ENCODE data around the gene PRKCG.

Gene PRKCG

DNA sequence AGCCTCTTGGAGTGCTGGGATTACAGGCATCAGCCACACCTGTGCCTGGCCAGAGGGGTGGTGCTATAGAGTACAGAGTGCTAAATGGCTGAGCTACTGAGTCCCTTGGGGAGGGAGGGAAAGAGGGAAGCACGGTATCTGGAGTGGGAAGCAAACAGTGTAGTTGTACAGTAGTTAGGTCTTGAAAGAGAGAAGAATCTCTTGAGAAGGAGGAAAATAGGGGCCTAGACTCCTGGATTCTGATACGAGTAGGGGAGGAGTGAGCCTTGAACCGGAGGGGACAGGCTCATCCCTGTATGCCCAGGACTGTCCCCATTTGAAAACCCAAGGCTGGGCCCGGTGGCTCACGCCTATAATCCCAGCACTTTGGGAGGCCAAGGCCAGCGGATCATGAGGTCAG is 9.2 kb upstream of the PRKCG start:
- H3K27ac ChIP-seq (ENCODE audit: low read length): no peak overlapping the region
- no peak overlapping the region for H3K4me3 ChIP-seq (ENCODE audit: low read length)
- no CpG with 5 or more reads among the region's 6 CpGs for WGBS (ENCODE audit: insufficient coverage, insufficient read length)
- peaks cover 15% of the 10 kb centered on the region for H3K36me3 ChIP-seq (ENCODE audit: control insufficient read depth, insufficient read depth, low read length)
- DNase-seq (ENCODE audit: low read depth, low spot score): no peak
- peaks cover 3% of the 10 kb centered on the region; the same call in 1 of the 2 replicates for H3K4me1 ChIP-seq (ENCODE audit: control insufficient read depth, insufficient read depth, low read length)
- no peaks in the 10 kb centered on the region for H3K27me3 ChIP-seq (ENCODE audit: control insufficient read depth, insufficient read depth, low read length)
- no peaks in the 10 kb centered on the region for H3K9me3 ChIP-seq (ENCODE audit: control insufficient read depth, insufficient read depth, low read length)

DNA sequence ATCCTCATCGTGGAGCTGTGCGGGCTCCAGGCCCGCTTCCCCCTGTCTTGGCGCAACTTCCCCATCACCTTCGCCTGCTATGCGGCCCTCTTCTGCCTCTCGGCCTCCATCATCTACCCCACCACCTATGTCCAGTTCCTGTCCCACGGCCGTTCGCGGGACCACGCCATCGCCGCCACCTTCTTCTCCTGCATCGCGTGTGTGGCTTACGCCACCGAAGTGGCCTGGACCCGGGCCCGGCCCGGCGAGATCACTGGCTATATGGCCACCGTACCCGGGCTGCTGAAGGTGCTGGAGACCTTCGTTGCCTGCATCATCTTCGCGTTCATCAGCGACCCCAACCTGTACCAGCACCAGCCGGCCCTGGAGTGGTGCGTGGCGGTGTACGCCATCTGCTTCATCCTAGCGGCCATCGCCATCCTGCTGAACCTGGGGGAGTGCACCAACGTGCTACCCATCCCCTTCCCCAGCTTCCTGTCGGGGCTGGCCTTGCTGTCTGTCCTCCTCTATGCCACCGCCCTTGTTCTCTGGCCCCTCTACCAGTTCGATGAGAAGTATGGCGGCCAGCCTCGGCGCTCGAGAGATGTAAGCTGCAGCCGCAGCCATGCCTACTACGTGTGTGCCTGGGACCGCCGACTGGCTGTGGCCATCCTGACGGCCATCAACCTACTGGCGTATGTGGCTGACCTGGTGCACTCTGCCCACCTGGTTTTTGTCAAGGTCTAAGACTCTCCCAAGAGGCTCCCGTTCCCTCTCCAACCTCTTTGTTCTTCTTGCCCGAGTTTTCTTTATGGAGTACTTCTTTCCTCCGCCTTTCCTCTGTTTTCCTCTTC is 8.0 kb upstream of the PRKCG start:
- H3K27ac ChIP-seq (ENCODE audit: low read length): no peak overlapping the region
- H3K4me3 ChIP-seq (ENCODE audit: low read length): no peak overlapping the region
- H3K4me1 ChIP-seq (ENCODE audit: control insufficient read depth, insufficient read depth, low read length): peaks cover 3% of the 10 kb centered on the region; the same call in 1 of the 2 replicates
- no peaks in the 10 kb centered on the region for H3K27me3 ChIP-seq (ENCODE audit: control insufficient read depth, insufficient read depth, low read length)
- no peaks in the 10 kb centered on the region for H3K9me3 ChIP-seq (ENCODE audit: control insufficient read depth, insufficient read depth, low read length)
- peaks cover 15% of the 10 kb centered on the region for H3K36me3 ChIP-seq (ENCODE audit: control insufficient read depth, insufficient read depth, low read length)
- WGBS (ENCODE audit: insufficient coverage, insufficient read length): no CpG with 5 or more reads among the region's 51 CpGs
- no peak for DNase-seq (ENCODE audit: low read depth, low spot score)

DNA sequence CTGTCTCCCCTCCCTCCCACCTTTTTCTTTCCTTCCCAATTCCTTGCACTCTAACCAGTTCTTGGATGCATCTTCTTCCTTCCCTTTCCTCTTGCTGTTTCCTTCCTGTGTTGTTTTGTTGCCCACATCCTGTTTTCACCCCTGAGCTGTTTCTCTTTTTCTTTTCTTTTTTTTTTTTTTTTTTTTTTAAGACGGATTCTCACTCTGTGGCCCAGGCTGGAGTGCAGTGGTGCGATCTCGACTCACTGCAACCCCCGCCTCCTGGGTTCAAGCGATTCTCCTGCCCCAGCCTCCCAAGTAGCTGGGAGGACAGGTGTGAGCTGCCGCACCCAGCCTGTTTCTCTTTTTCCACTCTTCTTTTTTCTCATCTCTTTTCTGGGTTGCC is 7.4 kb upstream of the PRKCG start:
- no peak overlapping the region for H3K27ac ChIP-seq (ENCODE audit: low read length)
- H3K4me1 ChIP-seq (ENCODE audit: control insufficient read depth, insufficient read depth, low read length): peaks cover 3% of the 10 kb centered on the region; the same call in 1 of the 2 replicates
- WGBS (ENCODE audit: insufficient coverage, insufficient read length): no CpG with 5 or more reads among the region's 6 CpGs
- no peaks in the 10 kb centered on the region for H3K27me3 ChIP-seq (ENCODE audit: control insufficient read depth, insufficient read depth, low read length)
- H3K36me3 ChIP-seq (ENCODE audit: control insufficient read depth, insufficient read depth, low read length): peaks cover 15% of the 10 kb centered on the region
- no peak for DNase-seq (ENCODE audit: low read depth, low spot score)
- no peaks in the 10 kb centered on the region for H3K9me3 ChIP-seq (ENCODE audit: control insufficient read depth, insufficient read depth, low read length)
- H3K4me3 ChIP-seq (ENCODE audit: low read length): no peak overlapping the region

DNA sequence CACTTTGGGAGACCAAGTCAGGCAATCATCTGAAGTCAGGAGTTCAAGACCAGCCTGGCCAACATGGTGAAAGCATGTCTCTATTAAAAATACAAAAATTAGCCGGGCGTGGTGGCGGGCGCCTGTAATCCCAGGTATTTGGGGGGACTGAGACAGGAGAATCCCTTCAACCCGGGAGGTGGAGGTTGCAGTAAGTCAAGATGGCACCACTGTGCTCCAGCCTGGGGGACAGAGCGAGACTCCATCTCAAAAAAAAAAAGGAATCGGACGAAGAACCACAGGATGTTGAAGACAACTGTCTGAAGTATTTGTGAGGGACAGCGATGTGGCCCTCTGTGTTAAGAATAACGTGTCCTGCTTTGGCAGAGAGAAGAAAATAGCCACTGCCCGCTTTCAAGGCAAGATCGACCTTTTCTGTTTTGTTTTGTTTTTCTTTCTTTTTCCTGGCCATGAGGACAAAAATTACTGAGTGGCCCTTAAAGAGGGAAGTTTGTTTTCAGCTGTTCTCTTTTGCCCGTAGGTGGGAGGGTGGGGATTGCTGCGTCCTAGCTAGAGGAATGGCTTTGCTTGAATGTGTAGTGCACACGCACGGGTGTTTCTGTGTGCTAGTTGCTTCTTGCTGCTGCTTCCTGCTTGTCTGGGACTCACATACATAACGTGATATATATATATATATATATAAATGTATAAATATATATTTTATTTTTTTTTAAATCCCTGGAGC is 6.2 kb upstream of the PRKCG start:
- Histone ChIP-seq H3K27ac (ENCODE audit: low read length) (no peak overlapping the region), H3K36me3 (ENCODE audit: control insufficient read depth, insufficient read depth, low read length) (peaks cover 15% of the 10 kb centered on the region), H3K9me3 (ENCODE audit: control insufficient read depth, insufficient read depth, low read length) (no peaks in the 10 kb centered on the region), H3K4me1 (ENCODE audit: control insufficient read depth, insufficient read depth, low read length) (no peaks in the 10 kb centered on the region), H3K27me3 (ENCODE audit: control insufficient read depth, insufficient read depth, low read length) (no peaks in the 10 kb centered on the region), H3K4me3 (ENCODE audit: low read length) (no peak overlapping the region)
- DNase-seq (ENCODE audit: low read depth, low spot score): no peak
- WGBS (ENCODE audit: insufficient coverage, insufficient read length): no CpG with 5 or more reads among the region's 17 CpGs

DNA sequence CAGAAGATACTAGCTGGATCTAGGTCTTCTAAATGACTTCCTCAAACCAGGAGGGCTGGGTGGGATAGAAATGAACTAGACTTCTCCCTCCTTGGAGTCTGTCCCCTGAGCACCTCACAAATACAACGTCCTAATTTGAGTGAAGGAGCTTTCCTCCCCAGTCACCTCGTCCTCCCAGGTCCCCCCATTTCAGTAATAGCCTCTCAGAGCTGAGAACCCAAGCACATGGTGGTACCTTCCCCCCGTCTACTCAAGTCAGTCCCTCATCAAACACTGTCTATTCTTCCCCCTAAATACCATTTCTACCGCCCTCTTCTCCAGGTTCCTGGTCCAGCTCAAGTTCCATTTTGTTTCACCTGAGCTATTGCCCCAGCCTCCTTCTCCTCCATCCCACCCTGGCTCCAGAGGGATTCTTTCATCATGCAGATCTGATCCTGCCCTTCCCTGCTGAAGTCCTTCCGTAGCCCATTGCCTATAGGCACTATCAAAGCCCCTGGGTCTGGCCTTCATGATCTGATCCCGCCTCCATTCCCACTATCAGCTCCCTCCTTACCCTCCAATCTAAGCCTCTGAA is 5.3 kb upstream of the PRKCG start:
- Histone ChIP-seq H3K4me1 (ENCODE audit: control insufficient read depth, insufficient read depth, low read length) (no peaks in the 10 kb centered on the region), H3K36me3 (ENCODE audit: control insufficient read depth, insufficient read depth, low read length) (peaks cover 15% of the 10 kb centered on the region), H3K27me3 (ENCODE audit: control insufficient read depth, insufficient read depth, low read length) (no peaks in the 10 kb centered on the region), H3K9me3 (ENCODE audit: control insufficient read depth, insufficient read depth, low read length) (no peaks in the 10 kb centered on the region), H3K27ac (ENCODE audit: low read length) (no peak overlapping the region), H3K4me3 (ENCODE audit: low read length) (no peak overlapping the region)
- DNase-seq (ENCODE audit: low read depth, low spot score): no peak
- no CpG with 5 or more reads among the region's 6 CpGs for WGBS (ENCODE audit: insufficient coverage, insufficient read length)

DNA sequence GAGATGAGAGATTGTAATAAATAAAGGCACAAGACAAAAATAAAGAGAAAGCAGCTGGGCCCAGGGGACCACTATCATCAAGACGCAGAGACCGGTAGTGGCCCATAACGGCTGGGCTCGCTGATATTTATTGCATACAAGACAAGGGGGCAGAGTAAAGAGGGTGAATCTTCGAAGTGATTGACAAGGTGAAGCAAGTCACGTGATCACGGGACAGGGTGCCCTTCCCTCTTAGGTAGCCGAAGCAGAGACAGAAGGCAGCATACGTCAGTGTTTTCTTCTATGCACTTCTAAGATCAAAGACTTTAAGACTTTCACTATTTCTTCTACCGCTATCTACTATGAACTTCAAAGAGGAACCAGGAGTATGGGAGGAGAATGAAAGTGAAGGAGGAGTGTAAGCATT is 4.6 kb upstream of the PRKCG start:
- Histone ChIP-seq H3K27ac (ENCODE audit: low read length) (no peak overlapping the region), H3K9me3 (ENCODE audit: control insufficient read depth, insufficient read depth, low read length) (no peaks in the 10 kb centered on the region), H3K36me3 (ENCODE audit: control insufficient read depth, insufficient read depth, low read length) (peaks cover 15% of the 10 kb centered on the region), H3K4me1 (ENCODE audit: control insufficient read depth, insufficient read depth, low read length) (no peaks in the 10 kb centered on the region), H3K27me3 (ENCODE audit: control insufficient read depth, insufficient read depth, low read length) (no peaks in the 10 kb centered on the region), H3K4me3 (ENCODE audit: low read length) (no peak overlapping the region)
- DNase-seq (ENCODE audit: low read depth, low spot score): no peak
- no CpG with 5 or more reads among the region's 10 CpGs for WGBS (ENCODE audit: insufficient coverage, insufficient read length)

DNA sequence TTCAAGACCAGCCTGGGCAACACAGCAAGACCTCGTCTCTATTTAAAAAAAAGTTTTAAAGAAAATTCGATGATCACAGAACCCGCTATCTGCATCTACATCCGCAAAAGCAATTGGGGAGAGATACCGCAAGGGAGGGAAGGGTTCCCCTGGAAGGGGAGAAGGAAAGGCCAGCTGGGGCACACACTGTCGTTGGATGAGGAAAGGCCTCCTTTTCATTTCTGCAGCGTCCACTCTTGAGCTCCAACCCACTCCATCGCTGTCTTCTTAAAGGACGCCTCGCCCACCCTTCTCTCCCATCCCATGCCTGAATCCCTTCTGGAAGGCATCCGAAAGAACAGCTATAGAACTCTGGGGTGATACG is 3.2 kb upstream of the PRKCG start:
- Histone ChIP-seq H3K4me3 (ENCODE audit: low read length) (peak overlapping the region; percentile 44; the same call in 1 of the 2 replicates), H3K4me1 (ENCODE audit: control insufficient read depth, insufficient read depth, low read length) (no peaks in the 10 kb centered on the region), H3K27ac (ENCODE audit: low read length) (no peak overlapping the region), H3K36me3 (ENCODE audit: control insufficient read depth, insufficient read depth, low read length) (peaks cover 10% of the 10 kb centered on the region), H3K27me3 (ENCODE audit: control insufficient read depth, insufficient read depth, low read length) (no peaks in the 10 kb centered on the region), H3K9me3 (ENCODE audit: control insufficient read depth, insufficient read depth, low read length) (no peaks in the 10 kb centered on the region)
- no peak for DNase-seq (ENCODE audit: low read depth, low spot score)
- no CpG with 5 or more reads among the region's 12 CpGs for WGBS (ENCODE audit: insufficient coverage, insufficient read length)

DNA sequence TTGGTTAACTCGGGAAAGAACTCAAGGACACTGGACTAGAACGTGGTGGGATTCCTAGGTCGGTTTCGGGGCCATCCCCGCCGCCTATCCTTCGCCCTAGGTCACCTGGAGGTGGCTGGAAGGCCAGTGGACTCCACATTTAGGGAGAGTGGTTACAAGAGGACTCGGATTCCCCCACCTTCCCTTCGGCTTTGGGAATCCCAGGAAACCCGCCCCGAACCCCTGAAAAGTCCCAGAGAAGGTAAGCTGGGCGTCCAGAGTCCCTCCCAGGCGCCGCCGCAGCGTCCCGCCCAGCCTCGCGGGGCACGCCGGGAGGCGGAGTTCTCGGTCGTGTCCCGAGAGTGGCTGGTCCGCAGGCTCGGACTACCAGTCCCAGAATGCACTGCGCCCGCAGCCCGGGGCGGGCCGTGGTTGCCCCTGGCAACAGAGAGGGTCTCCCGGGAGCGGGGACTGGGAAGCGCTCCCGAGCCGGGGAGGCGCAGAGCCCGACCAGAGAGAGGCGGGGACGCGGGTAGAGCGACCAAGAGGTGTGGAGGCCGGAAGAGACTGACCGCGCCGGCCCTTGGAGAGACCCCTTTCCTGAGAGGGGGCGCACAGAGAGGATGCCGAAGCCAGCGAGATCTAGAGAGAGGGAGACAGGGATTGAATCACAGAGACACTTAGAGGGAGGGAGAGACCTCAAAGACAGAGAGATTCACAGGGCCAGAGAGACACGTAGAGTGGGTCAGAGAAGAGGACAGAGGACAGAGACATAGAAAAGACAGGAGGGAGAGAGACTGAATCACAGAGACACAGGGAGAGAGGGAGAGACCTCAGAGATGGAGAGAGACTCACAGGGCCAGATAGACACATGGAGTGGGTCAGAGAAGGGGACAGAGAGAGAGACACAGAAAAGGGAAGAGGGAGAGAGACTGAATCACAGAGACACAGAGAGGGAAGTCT is 2.6 kb upstream of the PRKCG start:
- H3K27ac ChIP-seq (ENCODE audit: low read length): no peak overlapping the region
- H3K4me1 ChIP-seq (ENCODE audit: control insufficient read depth, insufficient read depth, low read length): no peaks in the 10 kb centered on the region
- H3K27me3 ChIP-seq (ENCODE audit: control insufficient read depth, insufficient read depth, low read length): no peaks in the 10 kb centered on the region
- no peaks in the 10 kb centered on the region for H3K9me3 ChIP-seq (ENCODE audit: control insufficient read depth, insufficient read depth, low read length)
- no CpG with 5 or more reads among the region's 51 CpGs for WGBS (ENCODE audit: insufficient coverage, insufficient read length)
- peaks cover 3% of the 10 kb centered on the region for H3K36me3 ChIP-seq (ENCODE audit: control insufficient read depth, insufficient read depth, low read length)
- no peak for DNase-seq (ENCODE audit: low read depth, low spot score)
- H3K4me3 ChIP-seq (ENCODE audit: low read length): peak overlapping the region; percentile 44; the same call in 1 of the 2 replicates

DNA sequence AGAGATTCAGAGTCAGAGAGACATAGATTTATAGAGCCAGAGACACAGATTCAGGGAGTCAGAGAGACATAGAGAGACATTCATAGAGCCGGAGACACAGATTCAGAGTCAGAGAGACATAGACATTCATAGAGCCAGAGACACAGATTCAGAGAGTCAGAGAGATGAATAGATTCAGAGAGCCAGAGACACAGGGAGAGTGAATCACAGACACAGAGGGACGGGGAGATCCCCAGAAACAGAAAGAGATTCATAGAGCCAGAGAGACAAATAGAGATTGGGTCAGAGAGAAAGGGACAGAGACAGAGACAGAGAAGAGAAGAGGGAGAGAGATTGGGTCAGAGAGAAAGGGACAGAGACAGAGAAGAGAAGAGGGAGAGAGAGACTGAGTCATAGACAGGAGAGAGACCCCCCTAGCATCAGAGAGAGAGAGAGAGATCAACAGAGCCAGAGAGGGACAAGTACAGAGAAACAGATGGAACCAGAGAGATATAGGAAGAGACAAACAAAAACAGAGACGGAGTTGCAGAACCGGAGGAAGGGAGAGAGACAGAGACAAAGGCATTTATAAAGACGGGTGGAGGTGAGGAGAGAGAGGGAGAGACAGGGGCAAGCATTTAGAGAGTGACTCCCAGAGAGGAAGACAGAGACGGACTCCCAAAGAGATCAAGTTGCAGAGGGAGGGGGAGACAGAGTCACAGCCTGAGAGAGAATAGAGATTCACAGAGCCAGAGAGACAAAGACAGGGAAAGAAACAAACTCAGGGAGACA is 1.1 kb upstream of the PRKCG start:
- H3K27ac ChIP-seq (ENCODE audit: low read length): no peak overlapping the region
- no peak for DNase-seq (ENCODE audit: low read depth, low spot score)
- H3K9me3 ChIP-seq (ENCODE audit: control insufficient read depth, insufficient read depth, low read length): no peaks in the 10 kb centered on the region
- no peaks in the 10 kb centered on the region for H3K4me1 ChIP-seq (ENCODE audit: control insufficient read depth, insufficient read depth, low read length)
- no CpG with 5 or more reads among the region's 6 CpGs for WGBS (ENCODE audit: insufficient coverage, insufficient read length)
- H3K4me3 ChIP-seq (ENCODE audit: low read length): no peak overlapping the region
- H3K36me3 ChIP-seq (ENCODE audit: control insufficient read depth, insufficient read depth, low read length): no peaks in the 10 kb centered on the region; the same call in 1 of the 2 replicates
- H3K27me3 ChIP-seq (ENCODE audit: control insufficient read depth, insufficient read depth, low read length): no peaks in the 10 kb centered on the region

Data from iPS DF 6.9 (cell line).